PC-9 (cell line): ENCODE results near the gene TOPORS. TPM values are rescaled to one million over a fixed set of nuclear protein-coding genes. Genes with fewer than 3 reads are reported as not detected.

Source experiments
- BruUV-seq: library from RNA; stranded (reverse); fragments of 400-500 nt; replicated peaks from 2 replicates; lab custom pipeline; 2021; lab: Mats Ljungman, UMichigan
- CTCF ChIA-PET: fragments of 300-600 bp; sonication (Branson Sonifier 250); formaldehyde crosslinking; loops from one replicate; lab custom pipeline; 2022; ENCODE audit warnings: antibody characterized with exemption; lab: Charles Lee
- POLR2A ChIA-PET: fragments of 300-600 bp; sonication (Branson Sonifier 250); formaldehyde crosslinking; loops from one replicate; lab custom pipeline; 2022; ENCODE audit warnings: antibody characterized with exemption; ENCODE audit not compliant: unreplicated experiment; lab: Charles Lee
- DNase-seq, 2 experiments: peaks; one replicate each; pipeline versions ENCODE4 v3.0.0 to v3.0.0-alpha.2; 2015 to 2022; ENCODE audit warnings: mixed read lengths in 1 of 2
- H2AFZ ChIP-seq: fragments of 200-600 bp; sonication (generic); 2 replicates; pipeline ENCODE4 v1.8.1; 2017; ENCODE audit warnings: antibody characterized with exemption
- H3F3A ChIP-seq: fragments of 200-600 bp; sonication (generic); 2 replicates; pipeline ENCODE4 v1.8.1; 2017; ENCODE audit warnings: antibody characterized with exemption, mild to moderate bottlenecking, low read depth; ENCODE audit not compliant: insufficient read depth
- H3K27ac ChIP-seq: fragments of 200-600 bp; sonication (generic); 2 replicates; pipeline ENCODE4 v1.6.1; 2016; ENCODE audit warnings: mixed run types
- H3K27me3 ChIP-seq: fragments of 200-600 bp; sonication (generic); 2 replicates; pipeline ENCODE4 v1.6.1; 2016; ENCODE audit warnings: low read depth, mixed run types; ENCODE audit not compliant: insufficient read depth
- H3K36me3 ChIP-seq: fragments of 200-600 bp; sonication (generic); 2 replicates; pipeline ENCODE4 v1.6.1; 2016; ENCODE audit warnings: low read depth, mixed run types
- H3K4me1 ChIP-seq: fragments of 200-600 bp; sonication (generic); replicated peaks from 2 replicates; pipeline ENCODE4 v1.6.1; 2016; ENCODE audit warnings: mixed run types; ENCODE audit not compliant: insufficient read depth
- H3K4me2 ChIP-seq: fragments of 200-600 bp; sonication (generic); 2 replicates; pipeline ENCODE4 v1.6.1; 2017; ENCODE audit warnings: mixed run types
- H3K4me3 ChIP-seq: fragments of 200-600 bp; sonication (generic); 2 replicates; pipeline ENCODE4 v1.6.1; 2016; ENCODE audit warnings: mixed run types
- H3K79me2 ChIP-seq: fragments of 200-600 bp; sonication (generic); 2 replicates; pipeline ENCODE4 v1.6.1; 2017; ENCODE audit warnings: low read depth, mixed run types
- H3K9me2 ChIP-seq: fragments of 200-600 bp; sonication (generic); 2 replicates; pipeline ENCODE4 v1.8.1; 2017; ENCODE audit warnings: mild to moderate bottlenecking; ENCODE audit not compliant: insufficient read depth
- H3K9me3 ChIP-seq: fragments of 200-600 bp; sonication (generic); 2 replicates; pipeline ENCODE4 v1.8.1; 2016; ENCODE audit warnings: low read depth; ENCODE audit not compliant: insufficient read depth
- H4K20me1 ChIP-seq: fragments of 200-600 bp; sonication (generic); 2 replicates; pipeline ENCODE4 v1.8.1; 2017; ENCODE audit not compliant: insufficient read depth
- EZH2 ChIP-seq: fragments of 200-600 bp; sonication (generic); IDR thresholded peaks from 2 replicates; pipeline ENCODE4 v1.8.0; 2017; ENCODE audit warnings: antibody characterized with exemption, low read depth
- intact Hi-C: fragments of 100-400 bp; cut with micrococcal nuclease; formaldehyde crosslinking; loops from one replicate; pipeline ENCODE4 v1.10.0; 2022; ENCODE audit not compliant: unreplicated experiment
- total RNA-seq: library from RNA; stranded (reverse); gene quantifications from 2 replicates; pipeline ENCODE4 v1.2.3, GENCODE V29; 2021
- TF ChIP-seq, protein P1 (sequence below): fragments of 200-600 bp; sonication (generic); conservative IDR thresholded peaks from 2 replicates; pipeline ENCODE4 v1.6.1; 2017; ENCODE audit warnings: mixed run types, antibody characterized with exemption, mild to moderate bottlenecking, moderate library complexity

Gene TOPORS
- total RNA-seq, 1 experiment from 2014 or later = 11.1 TPM

GRCh38 chr9:32571969-32572899 is 19.8 kb upstream of the TOPORS start:
- TSS peak; percentile 70 for BruUV-seq
- peak overlapping the region; percentile 93 for H3K4me2 ChIP-seq
- no peaks in the 10 kb centered on the region for H3K9me2 ChIP-seq
- intact Hi-C loops = loop anchor here (1.0 to 2.0 kb wide), 2 partner anchors 19 to 188 kb away; partner anchors contain the start of genes ACO1, SMIM27 and TOPORS
- peaks cover 4% of the 10 kb centered on the region; the same call in 1 of the 2 replicates for H4K20me1 ChIP-seq
- peaks cover 30% of the 10 kb centered on the region for H3K79me2 ChIP-seq
- H3K4me1 ChIP-seq = peaks cover 18% of the 10 kb centered on the region
- TF ChIP-seq, protein P1, sequence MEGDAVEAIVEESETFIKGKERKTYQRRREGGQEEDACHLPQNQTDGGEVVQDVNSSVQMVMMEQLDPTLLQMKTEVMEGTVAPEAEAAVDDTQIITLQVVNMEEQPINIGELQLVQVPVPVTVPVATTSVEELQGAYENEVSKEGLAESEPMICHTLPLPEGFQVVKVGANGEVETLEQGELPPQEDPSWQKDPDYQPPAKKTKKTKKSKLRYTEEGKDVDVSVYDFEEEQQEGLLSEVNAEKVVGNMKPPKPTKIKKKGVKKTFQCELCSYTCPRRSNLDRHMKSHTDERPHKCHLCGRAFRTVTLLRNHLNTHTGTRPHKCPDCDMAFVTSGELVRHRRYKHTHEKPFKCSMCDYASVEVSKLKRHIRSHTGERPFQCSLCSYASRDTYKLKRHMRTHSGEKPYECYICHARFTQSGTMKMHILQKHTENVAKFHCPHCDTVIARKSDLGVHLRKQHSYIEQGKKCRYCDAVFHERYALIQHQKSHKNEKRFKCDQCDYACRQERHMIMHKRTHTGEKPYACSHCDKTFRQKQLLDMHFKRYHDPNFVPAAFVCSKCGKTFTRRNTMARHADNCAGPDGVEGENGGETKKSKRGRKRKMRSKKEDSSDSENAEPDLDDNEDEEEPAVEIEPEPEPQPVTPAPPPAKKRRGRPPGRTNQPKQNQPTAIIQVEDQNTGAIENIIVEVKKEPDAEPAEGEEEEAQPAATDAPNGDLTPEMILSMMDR = peak; percentile 77
- no peak for TF ChIP-seq EZH2
- peak overlapping the region; percentile 87; the same call in 1 of the 2 replicates for H2AFZ ChIP-seq
- ChIA-PET CTCF (interaction anchor here (0.6 to 1.6 kb wide), 6 partner anchors 18 to 193 kb away, joined by 3 to 19 read pairs (median 3); partner anchors contain the start of gene ACO1), POLR2A (interaction anchor here (0.9 kb wide), 1 partner anchor 473 kb away, joined by 9 read pairs; no protein-coding TSS in a partner anchor)
- peak overlapping the region; percentile 89 for H3K4me3 ChIP-seq
- H3F3A ChIP-seq = peaks cover 6% of the 10 kb centered on the region; the same call in 1 of the 2 replicates
- H3K36me3 ChIP-seq = no peaks in the 10 kb centered on the region
- no peaks in the 10 kb centered on the region for H3K27me3 ChIP-seq
- DNase-seq = peak; percentile 52 to 72
- no peaks in the 10 kb centered on the region for H3K9me3 ChIP-seq
- H3K27ac ChIP-seq = peak overlapping the region; percentile 56

DNA sequence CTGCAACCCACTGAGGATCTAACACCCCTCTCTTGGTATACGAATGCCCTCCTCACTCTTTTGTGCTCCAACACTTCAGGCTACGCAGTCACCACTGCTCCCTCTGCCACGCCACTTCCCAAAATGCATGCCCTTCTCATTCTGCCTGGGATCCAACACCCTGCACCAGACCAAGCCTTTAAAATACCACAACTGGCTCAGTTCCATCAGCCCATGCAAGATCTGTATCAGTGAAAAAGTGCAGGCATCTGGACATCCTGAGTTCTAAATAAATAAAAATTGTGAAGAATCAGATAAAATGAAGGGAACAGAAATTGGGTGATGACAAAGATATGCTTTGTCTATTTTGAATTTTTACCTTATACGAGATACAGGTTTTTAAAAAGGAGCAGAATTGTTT is 17.9 kb upstream of the TOPORS start:
- Histone ChIP-seq H3K4me1 (peaks cover 18% of the 10 kb centered on the region), H2AFZ (no peak overlapping the region), H4K20me1 (peaks cover 4% of the 10 kb centered on the region; the same call in 1 of the 2 replicates), H3K4me3 (no peak overlapping the region), H3K27ac (no peak overlapping the region), H3K79me2 (peaks cover 30% of the 10 kb centered on the region), H3F3A (peaks cover 6% of the 10 kb centered on the region; the same call in 1 of the 2 replicates), H3K36me3 (no peaks in the 10 kb centered on the region), H3K27me3 (no peaks in the 10 kb centered on the region), H3K9me3 (no peaks in the 10 kb centered on the region), H3K9me2 (no peaks in the 10 kb centered on the region), H3K4me2 (no peak overlapping the region; the same call in 1 of the 2 replicates)
- BruUV-seq = no TSS peak
- no peak for DNase-seq
- intact Hi-C loops = no loop called here
- ChIA-PET CTCF (no interaction called here), POLR2A (no interaction called here)
- TF ChIP-seq EZH2 = no peak
- TF ChIP-seq, protein P1 = no peak

DNA sequence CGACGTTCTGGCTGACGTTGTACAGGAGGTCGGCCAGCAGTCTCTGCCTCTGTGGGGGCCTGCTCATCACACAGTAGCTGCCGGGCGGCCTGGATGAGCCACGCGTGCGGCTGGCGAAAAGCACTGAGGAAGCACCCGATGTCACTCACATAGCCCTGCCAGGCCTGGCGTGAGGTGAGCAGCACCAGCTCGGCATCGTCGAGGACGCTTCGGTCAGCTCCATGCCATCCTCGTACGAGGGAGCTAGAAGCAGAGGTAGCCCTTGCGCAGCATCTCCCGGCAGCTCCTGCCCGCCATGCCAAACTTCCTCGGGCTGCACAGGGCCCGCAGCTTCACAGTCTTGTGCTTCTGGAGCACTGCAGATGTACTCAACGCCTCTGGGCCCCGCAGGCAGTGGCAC is 14.4 kb upstream of the TOPORS start:
- intact Hi-C loops = no loop called here
- peaks cover 19% of the 10 kb centered on the region for H3K79me2 ChIP-seq
- no peaks in the 10 kb centered on the region for H3K36me3 ChIP-seq
- no peaks in the 10 kb centered on the region for H3K27me3 ChIP-seq
- H3F3A ChIP-seq = no peaks in the 10 kb centered on the region
- ChIA-PET CTCF (no interaction called here), POLR2A (no interaction called here)
- H4K20me1 ChIP-seq = peaks cover under 1% of the 10 kb centered on the region; the same call in 1 of the 2 replicates
- no peak overlapping the region for H3K27ac ChIP-seq
- H3K4me1 ChIP-seq = peaks cover 9% of the 10 kb centered on the region; the same call in 1 of the 2 replicates
- no peak for DNase-seq
- H2AFZ ChIP-seq = no peak overlapping the region
- TF ChIP-seq EZH2 = no peak
- TF ChIP-seq, protein P1 = no peak
- no peaks in the 10 kb centered on the region for H3K9me2 ChIP-seq
- H3K4me3 ChIP-seq = no peak overlapping the region
- BruUV-seq = no TSS peak
- H3K4me2 ChIP-seq = no peak overlapping the region
- H3K9me3 ChIP-seq = no peaks in the 10 kb centered on the region
